Vagina (tissue), 2 donors: ENCODE measurements around the gene PLEKHA6.

Experiments used
- POLR2A ChIP-seq, 2 donors: fragments of 450-650 bp; IDR thresholded peaks; one replicate each; pipeline ENCODE4 v1.6.1; 2017; ENCODE audit warnings: antibody characterized with exemption in 2 of 2, mild to moderate bottlenecking in 2 of 2, moderate library complexity in 2 of 2
- TF ChIP-seq, protein P1 (sequence below), 3 experiments: fragments of 450-650 bp in 2 of 3; fragments of 200-600 bp in 1 of 3; sonication (generic) in 1 of 3; IDR thresholded peaks; one replicate each; pipeline ENCODE4 v1.5.1; 2017 to 2019; ENCODE audit warnings: antibody characterized with exemption in 3 of 3, mild to moderate bottlenecking in 2 of 3, moderate library complexity in 2 of 3

DNA sequence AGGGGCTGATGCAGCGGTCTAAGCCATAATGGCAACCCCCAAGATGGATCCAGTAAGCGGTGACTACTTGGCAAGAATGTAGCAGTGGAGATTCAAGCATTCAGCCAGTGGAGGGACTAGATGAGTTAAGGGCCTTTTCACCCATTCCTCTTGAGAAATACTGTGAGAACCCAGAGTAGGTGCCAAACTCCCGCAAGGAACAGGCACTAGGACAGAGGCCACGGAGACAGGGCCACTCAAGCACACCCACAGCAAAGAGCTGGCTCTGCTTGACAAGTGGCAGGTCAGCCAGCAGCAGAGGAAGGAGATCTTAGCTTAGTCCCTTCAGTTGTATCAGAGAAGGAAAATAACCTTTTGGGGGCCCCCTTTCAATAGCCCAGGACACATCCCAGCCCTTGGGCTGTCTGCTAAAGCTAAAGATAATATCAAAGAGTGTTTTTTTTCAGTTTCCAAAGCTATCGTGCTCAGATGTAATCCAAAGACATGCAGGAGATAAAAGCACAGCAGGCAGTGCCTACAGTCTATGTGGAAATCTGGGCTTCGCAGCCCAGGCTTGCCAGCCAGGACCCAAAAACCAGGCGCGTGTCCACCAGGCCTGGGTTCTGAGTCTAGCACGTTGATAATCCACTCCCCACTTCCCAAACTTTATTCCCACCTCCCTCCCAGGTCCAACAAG, 83.9 kb downstream of the PLEKHA6 start:
- no peak for TF ChIP-seq POLR2A (IDR thresholded peaks at IDR 0.05)
- TF ChIP-seq, protein P1, sequence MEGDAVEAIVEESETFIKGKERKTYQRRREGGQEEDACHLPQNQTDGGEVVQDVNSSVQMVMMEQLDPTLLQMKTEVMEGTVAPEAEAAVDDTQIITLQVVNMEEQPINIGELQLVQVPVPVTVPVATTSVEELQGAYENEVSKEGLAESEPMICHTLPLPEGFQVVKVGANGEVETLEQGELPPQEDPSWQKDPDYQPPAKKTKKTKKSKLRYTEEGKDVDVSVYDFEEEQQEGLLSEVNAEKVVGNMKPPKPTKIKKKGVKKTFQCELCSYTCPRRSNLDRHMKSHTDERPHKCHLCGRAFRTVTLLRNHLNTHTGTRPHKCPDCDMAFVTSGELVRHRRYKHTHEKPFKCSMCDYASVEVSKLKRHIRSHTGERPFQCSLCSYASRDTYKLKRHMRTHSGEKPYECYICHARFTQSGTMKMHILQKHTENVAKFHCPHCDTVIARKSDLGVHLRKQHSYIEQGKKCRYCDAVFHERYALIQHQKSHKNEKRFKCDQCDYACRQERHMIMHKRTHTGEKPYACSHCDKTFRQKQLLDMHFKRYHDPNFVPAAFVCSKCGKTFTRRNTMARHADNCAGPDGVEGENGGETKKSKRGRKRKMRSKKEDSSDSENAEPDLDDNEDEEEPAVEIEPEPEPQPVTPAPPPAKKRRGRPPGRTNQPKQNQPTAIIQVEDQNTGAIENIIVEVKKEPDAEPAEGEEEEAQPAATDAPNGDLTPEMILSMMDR (IDR thresholded peaks at IDR 0.05): no peak
